SK-MEL-5 (cell line): Measurements from ENCODE around the gene GYG2. TPM values are rescaled to one million over a fixed set of nuclear protein-coding genes. Genes with fewer than 3 reads are reported as not detected.
A peak's percentile ranks its signal among the peaks of the same experiment; 100 is the strongest.

ENCODE experiments used
- DNase-seq: peaks from one replicate; pipeline ENCODE4 v3.0.0-alpha.2; 2016; ENCODE audit warnings: low read depth, low spot score
- in situ Hi-C: cut with HindIII; loops from 2 replicates; pipeline ENCODE4 v1.10.0; 2016; ENCODE audit warnings: low sequenced_read_pairs, high pct_unique_total_duplicates, low pct_unique_long_range_greater_than_20kb
- total RNA-seq: library from RNA; depleted of rRNA; stranded (reverse); fragments of >200 nt; shearing (Covaris generic); gene quantifications from 2 replicates; pipeline ENCODE4 v1.2.3, GENCODE V29; 2014

The GYG2 gene
- total RNA-seq, 1 experiment from 2014 or later: 71.4 TPM

- in situ Hi-C loops: no loop called here
- no peak for DNase-seq
Measured at GRCh38 chrX:2846992-2847391, 18.3 kb downstream of the GYG2 start.

GRCh38 chrX:2848871-2849301 is 20.2 kb downstream of the GYG2 start:
- in situ Hi-C loops: no loop called here

GRCh38 chrX:2854918-2855317 is 26.2 kb downstream of the GYG2 start:
- no peak for DNase-seq
- in situ Hi-C loops: no loop called here

More at GRCh38 chrX:2848871-2849301, 20.2 kb downstream of the GYG2 start:
- DNase-seq: peak; percentile 36

- DNase-seq: no peak
- in situ Hi-C loops: no loop called here
Measured at GRCh38 chrX:2855761-2856160, 27.0 kb downstream of the GYG2 start.

- no peak for DNase-seq
- in situ Hi-C loops: no loop called here
Measured at GRCh38 chrX:2857566-2857965, 28.8 kb downstream of the GYG2 start.

GRCh38 chrX:2859197-2859797 is 30.6 kb downstream of the GYG2 start:
- in situ Hi-C loops: no loop called here

GRCh38 chrX:2862404-2862803 is 33.7 kb downstream of the GYG2 start:
- DNase-seq: no peak
- in situ Hi-C loops: no loop called here

More at GRCh38 chrX:2859197-2859797, 30.6 kb downstream of the GYG2 start:
- DNase-seq: no peak

- in situ Hi-C loops: no loop called here
- no peak for DNase-seq
Measured at GRCh38 chrX:2863646-2864045, 34.9 kb downstream of the GYG2 start.

GRCh38 chrX:2867206-2867605 is 38.5 kb downstream of the GYG2 start:
- DNase-seq: no peak
- in situ Hi-C loops: no loop called here

GRCh38 chrX:2870650-2871049 is 41.9 kb downstream of the GYG2 start:
- in situ Hi-C loops: no loop called here
- DNase-seq: no peak

GRCh38 chrX:2871831-2872230 is 43.1 kb downstream of the GYG2 start:
- in situ Hi-C loops: no loop called here
- DNase-seq: no peak

GRCh38 chrX:2872671-2873277 is 44.0 kb downstream of the GYG2 start:
- DNase-seq: no peak
- in situ Hi-C loops: no loop called here

- in situ Hi-C loops: no loop called here
- no peak for DNase-seq
Measured at GRCh38 chrX:2874222-2875135, 45.7 kb downstream of the GYG2 start.

- in situ Hi-C loops: no loop called here
- no peak for DNase-seq
Measured at GRCh38 chrX:2875136-2875481, 46.4 kb downstream of the GYG2 start.

GRCh38 chrX:2875798-2876399 is 47.2 kb downstream of the GYG2 start:
- DNase-seq: peak; percentile 60
- in situ Hi-C loops: no loop called here

GRCh38 chrX:2878563-2878962 is 49.8 kb downstream of the GYG2 start:
- no peak for DNase-seq
- in situ Hi-C loops: no loop called here

GRCh38 chrX:2879670-2880069 is 50.9 kb downstream of the GYG2 start:
- DNase-seq: no peak
- in situ Hi-C loops: no loop called here

GRCh38 chrX:2883770-2884169 is 55.0 kb downstream of the GYG2 start:
- DNase-seq: no peak
- in situ Hi-C loops: no loop called here
